ENCODE measurements around the gene CERKL. TPM values are rescaled to one million over a fixed set of nuclear protein-coding genes. Genes with fewer than 3 reads are reported as not detected.

The CERKL gene
- total and polyA plus RNA-seq, 2 of the 13 experiments (the other 11 are each of a cell fraction or from before 2014, with no cell fraction given) = not detected

- TF ChIP-seq IKZF4 (CRISPR knock-in tag; IDR thresholded peaks at IDR 0.05; ENCODE audit: borderline replicate concordance, low read depth, not compliant biosample characterization) = peak; percentile 93
- TF ChIP-seq GMEB1 (CRISPR knock-in tag; IDR thresholded peaks at IDR 0.05; ENCODE audit: borderline replicate concordance) = no peak
- TF ChIP-seq ZNF318 (CRISPR knock-in tag; IDR thresholded peaks at IDR 0.05) = peak; percentile 75; the same call in 1 of the 2 replicates
- peak; percentile 98 for TF ChIP-seq SRY (CRISPR knock-in tag; IDR thresholded peaks at IDR 0.05)
- TF ChIP-seq SNAPC2 (CRISPR knock-in tag; IDR thresholded peaks at IDR 0.05) = peak; percentile 81; the same call in 1 of the 2 replicates
- TF ChIP-seq SMAD9 (CRISPR knock-in tag; IDR thresholded peaks at IDR 0.05) = 0 out of 2 replicates have a peak, but pooled peaks have one; percentile 52
- TF ChIP-seq NCOA1 (CRISPR knock-in tag; IDR thresholded peaks at IDR 0.05) = no peak
- TF ChIP-seq RORA (CRISPR knock-in tag; IDR thresholded peaks at IDR 0.05) = no peak
- TF ChIP-seq NCOR1 (IDR thresholded peaks at IDR 0.05; ENCODE audit: borderline replicate concordance, low read length) = no peak
- no peak for TF ChIP-seq ZBTB3 (CRISPR knock-in tag; IDR thresholded peaks at IDR 0.05; ENCODE audit: borderline replicate concordance, low read depth)
- TF ChIP-seq ONECUT2 (CRISPR knock-in tag; IDR thresholded peaks at IDR 0.05) = peak; percentile 66; the same call in 1 of the 2 replicates
- peak; percentile 69 for TF ChIP-seq ZFP91 (CRISPR knock-in tag; IDR thresholded peaks at IDR 0.05; ENCODE audit: borderline replicate concordance)
- peak; percentile 80 for TF ChIP-seq FOXO1 (CRISPR knock-in tag; IDR thresholded peaks at IDR 0.05)
- no peak for TF ChIP-seq CCAR2 (optimal IDR thresholded peaks at IDR 0.05; ENCODE audit: low read depth, low read length)
- TF ChIP-seq IRX3 (CRISPR knock-in tag; IDR thresholded peaks at IDR 0.05; ENCODE audit: borderline replicate concordance, low read depth) = peak; percentile 92; the same call in 1 of the 2 replicates
- TF ChIP-seq MIER3 (CRISPR knock-in tag; IDR thresholded peaks at IDR 0.05; ENCODE audit: borderline replicate concordance) = peak; percentile 58; the same call in 1 of the 2 replicates
- TF ChIP-seq ZNF232 (CRISPR knock-in tag; IDR thresholded peaks at IDR 0.05; ENCODE audit: borderline replicate concordance) = peak; percentile 98; the same call in 1 of the 2 replicates
Measured at GRCh38 chr2:181677912-181678586, 21.1 kb upstream of the CERKL start (continued).
